RWPE2 (cell line): ENCODE data around the gene INTS1.

Source experiments
- ATAC-seq: fragments of 200-7000 bp; cut with Tn5 transposase; 3 replicates; pipeline ENCODE4 v1.9.1; 2021; ENCODE audit warnings: low read depth
- DNase-seq: peaks from one replicate; pipeline ENCODE4 v3.0.0-alpha.2; 2020; ENCODE audit warnings: low spot score
- H3K27ac ChIP-seq: fragments of 450-650 bp; 2 replicates; pipeline ENCODE4 v1.5.1; 2017; ENCODE audit warnings: mild to moderate bottlenecking; ENCODE audit not compliant: poor library complexity, severe bottlenecking
- H3K27me3 ChIP-seq: fragments of 250-450 bp; sonication (Bioruptor Pico); 2 replicates; pipeline ENCODE4 v1.5.1; 2021; ENCODE audit warnings: mild to moderate bottlenecking, moderate library complexity; ENCODE audit not compliant: insufficient read depth, poor library complexity, severe bottlenecking
- H3K36me3 ChIP-seq: fragments of 250-450 bp; sonication (Bioruptor Pico); 2 replicates; pipeline ENCODE4 v1.5.1; 2020; ENCODE audit warnings: low read depth, mild to moderate bottlenecking, moderate library complexity
- H3K4me1 ChIP-seq: fragments of 250-450 bp; sonication (Bioruptor Pico); 2 replicates; pipeline ENCODE4 v1.5.1; 2021; ENCODE audit warnings: mild to moderate bottlenecking, moderate library complexity; ENCODE audit not compliant: insufficient read depth, poor library complexity, severe bottlenecking
- H3K4me3 ChIP-seq: fragments of 250-450 bp; sonication (Bioruptor Pico); 2 replicates; pipeline ENCODE4 v1.5.1; 2021; ENCODE audit warnings: mild to moderate bottlenecking, moderate library complexity; ENCODE audit not compliant: severe bottlenecking
- H3K9me3 ChIP-seq: fragments of 250-450 bp; sonication (Bioruptor Pico); 2 replicates; pipeline ENCODE4 v1.5.1; 2021; ENCODE audit warnings: mild to moderate bottlenecking, moderate library complexity; ENCODE audit not compliant: severe bottlenecking
- CTCF ChIP-seq: fragments of 450-650 bp; IDR thresholded peaks from one replicate; pipeline ENCODE4 v1.5.1; 2017; ENCODE audit warnings: mild to moderate bottlenecking, moderate library complexity; ENCODE audit not compliant: poor library complexity, severe bottlenecking

The INTS1 gene

GRCh38 chr7:1423264-1423811, 80.9 kb downstream of the INTS1 start:
- Histone ChIP-seq H3K4me3 (no peak overlapping the region), H3K27ac (no peak overlapping the region), H3K9me3 (no peaks in the 10 kb centered on the region), H3K27me3 (peaks cover 14% of the 10 kb centered on the region), H3K4me1 (no peaks in the 10 kb centered on the region), H3K36me3 (no peaks in the 10 kb centered on the region)
- ATAC-seq (no peak), DNase-seq (no peak)
- no peak for TF ChIP-seq CTCF

GRCh38 chr7:1422512-1423263, 81.5 kb downstream of the INTS1 start:
- H3K27me3 ChIP-seq: peaks cover 14% of the 10 kb centered on the region
- no peaks in the 10 kb centered on the region for H3K4me1 ChIP-seq
- H3K27ac ChIP-seq: no peak overlapping the region
- H3K4me3 ChIP-seq: no peak overlapping the region
- DNase-seq (no peak), ATAC-seq (no peak; the same call in 2 of the 3 replicates)
- no peaks in the 10 kb centered on the region for H3K36me3 ChIP-seq
- H3K9me3 ChIP-seq: no peaks in the 10 kb centered on the region
- no peak for TF ChIP-seq CTCF

- no peak for DNase-seq
- peaks cover 14% of the 10 kb centered on the region for H3K27me3 ChIP-seq
- TF ChIP-seq CTCF: no peak
- ATAC-seq: no peak
- no peaks in the 10 kb centered on the region for H3K36me3 ChIP-seq
- no peaks in the 10 kb centered on the region for H3K4me1 ChIP-seq
- no peak overlapping the region for H3K4me3 ChIP-seq
- no peak overlapping the region for H3K27ac ChIP-seq
- no peaks in the 10 kb centered on the region for H3K9me3 ChIP-seq
Measured at GRCh38 chr7:1421946-1422345, 82.2 kb downstream of the INTS1 start.

DNA sequence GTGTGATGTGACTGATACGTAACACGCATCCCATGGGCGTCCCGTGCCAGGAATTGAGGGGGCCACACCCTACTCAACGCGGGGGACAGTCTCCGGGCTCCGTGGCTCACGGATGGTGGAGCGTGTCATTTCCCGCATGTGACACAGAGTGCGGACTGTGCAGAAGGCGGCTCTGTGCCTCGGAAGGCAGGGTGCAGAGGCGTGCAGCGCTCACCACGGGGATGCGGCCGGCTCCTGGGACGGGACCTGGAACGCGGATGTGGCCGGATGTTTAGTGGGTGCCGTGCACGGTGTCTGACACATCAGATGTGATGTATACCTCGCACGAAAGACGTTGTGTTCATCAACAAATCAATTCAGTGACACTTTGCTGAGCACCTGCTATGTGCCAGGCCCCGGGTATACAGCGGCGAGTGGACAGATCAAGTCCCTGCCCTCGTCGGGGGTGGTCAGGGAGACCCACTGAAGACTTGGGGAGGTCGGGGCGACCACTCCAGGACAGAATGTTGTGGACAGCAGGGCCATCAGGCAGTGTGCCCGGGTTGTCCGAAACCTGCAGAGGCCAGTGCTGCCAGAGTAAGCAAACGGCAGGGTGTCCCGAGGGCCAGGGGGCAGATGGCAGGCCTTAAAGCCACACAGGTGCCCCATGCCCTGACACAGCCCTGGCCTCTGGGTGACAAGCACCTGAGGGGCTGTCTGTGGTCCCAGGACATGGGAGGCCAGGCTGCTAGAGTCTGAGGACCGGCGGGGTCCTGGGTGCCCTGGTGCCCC, 83.0 kb downstream of the INTS1 start:
- DNase-seq (no peak), ATAC-seq (no peak)
- H3K27me3 ChIP-seq: peaks cover 14% of the 10 kb centered on the region
- H3K4me3 ChIP-seq: no peak overlapping the region
- H3K4me1 ChIP-seq: no peaks in the 10 kb centered on the region
- H3K36me3 ChIP-seq: no peaks in the 10 kb centered on the region
- H3K27ac ChIP-seq: no peak overlapping the region
- H3K9me3 ChIP-seq: no peaks in the 10 kb centered on the region
- no peak for TF ChIP-seq CTCF
